ENCODE data around the gene ETFA.

GRCh38 chr15:76190070-76190564 is 121.2 kb downstream of the ETFA start:
- TF ChIP-seq, protein P1, sequence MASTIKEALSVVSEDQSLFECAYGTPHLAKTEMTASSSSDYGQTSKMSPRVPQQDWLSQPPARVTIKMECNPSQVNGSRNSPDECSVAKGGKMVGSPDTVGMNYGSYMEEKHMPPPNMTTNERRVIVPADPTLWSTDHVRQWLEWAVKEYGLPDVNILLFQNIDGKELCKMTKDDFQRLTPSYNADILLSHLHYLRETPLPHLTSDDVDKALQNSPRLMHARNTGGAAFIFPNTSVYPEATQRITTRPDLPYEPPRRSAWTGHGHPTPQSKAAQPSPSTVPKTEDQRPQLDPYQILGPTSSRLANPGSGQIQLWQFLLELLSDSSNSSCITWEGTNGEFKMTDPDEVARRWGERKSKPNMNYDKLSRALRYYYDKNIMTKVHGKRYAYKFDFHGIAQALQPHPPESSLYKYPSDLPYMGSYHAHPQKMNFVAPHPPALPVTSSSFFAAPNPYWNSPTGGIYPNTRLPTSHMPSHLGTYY (CRISPR knock-in tag; IDR thresholded peaks at IDR 0.05), result no peak
- TF ChIP-seq, protein P2, sequence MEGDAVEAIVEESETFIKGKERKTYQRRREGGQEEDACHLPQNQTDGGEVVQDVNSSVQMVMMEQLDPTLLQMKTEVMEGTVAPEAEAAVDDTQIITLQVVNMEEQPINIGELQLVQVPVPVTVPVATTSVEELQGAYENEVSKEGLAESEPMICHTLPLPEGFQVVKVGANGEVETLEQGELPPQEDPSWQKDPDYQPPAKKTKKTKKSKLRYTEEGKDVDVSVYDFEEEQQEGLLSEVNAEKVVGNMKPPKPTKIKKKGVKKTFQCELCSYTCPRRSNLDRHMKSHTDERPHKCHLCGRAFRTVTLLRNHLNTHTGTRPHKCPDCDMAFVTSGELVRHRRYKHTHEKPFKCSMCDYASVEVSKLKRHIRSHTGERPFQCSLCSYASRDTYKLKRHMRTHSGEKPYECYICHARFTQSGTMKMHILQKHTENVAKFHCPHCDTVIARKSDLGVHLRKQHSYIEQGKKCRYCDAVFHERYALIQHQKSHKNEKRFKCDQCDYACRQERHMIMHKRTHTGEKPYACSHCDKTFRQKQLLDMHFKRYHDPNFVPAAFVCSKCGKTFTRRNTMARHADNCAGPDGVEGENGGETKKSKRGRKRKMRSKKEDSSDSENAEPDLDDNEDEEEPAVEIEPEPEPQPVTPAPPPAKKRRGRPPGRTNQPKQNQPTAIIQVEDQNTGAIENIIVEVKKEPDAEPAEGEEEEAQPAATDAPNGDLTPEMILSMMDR (IDR thresholded peaks at IDR 0.05), result no peak
- TF ChIP-seq FOXK1 (CRISPR knock-in tag; IDR thresholded peaks at IDR 0.05), result no peak
- TF ChIP-seq NR3C1 (CRISPR knock-in tag; conservative IDR thresholded peaks at IDR 0.05; ENCODE audit: low read depth), result no peak
- TF ChIP-seq, protein P3, sequence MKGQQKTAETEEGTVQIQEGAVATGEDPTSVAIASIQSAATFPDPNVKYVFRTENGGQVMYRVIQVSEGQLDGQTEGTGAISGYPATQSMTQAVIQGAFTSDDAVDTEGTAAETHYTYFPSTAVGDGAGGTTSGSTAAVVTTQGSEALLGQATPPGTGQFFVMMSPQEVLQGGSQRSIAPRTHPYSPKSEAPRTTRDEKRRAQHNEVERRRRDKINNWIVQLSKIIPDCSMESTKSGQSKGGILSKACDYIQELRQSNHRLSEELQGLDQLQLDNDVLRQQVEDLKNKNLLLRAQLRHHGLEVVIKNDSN (CRISPR knock-in tag; IDR thresholded peaks at IDR 0.05), result no peak
- TF ChIP-seq, protein P4, sequence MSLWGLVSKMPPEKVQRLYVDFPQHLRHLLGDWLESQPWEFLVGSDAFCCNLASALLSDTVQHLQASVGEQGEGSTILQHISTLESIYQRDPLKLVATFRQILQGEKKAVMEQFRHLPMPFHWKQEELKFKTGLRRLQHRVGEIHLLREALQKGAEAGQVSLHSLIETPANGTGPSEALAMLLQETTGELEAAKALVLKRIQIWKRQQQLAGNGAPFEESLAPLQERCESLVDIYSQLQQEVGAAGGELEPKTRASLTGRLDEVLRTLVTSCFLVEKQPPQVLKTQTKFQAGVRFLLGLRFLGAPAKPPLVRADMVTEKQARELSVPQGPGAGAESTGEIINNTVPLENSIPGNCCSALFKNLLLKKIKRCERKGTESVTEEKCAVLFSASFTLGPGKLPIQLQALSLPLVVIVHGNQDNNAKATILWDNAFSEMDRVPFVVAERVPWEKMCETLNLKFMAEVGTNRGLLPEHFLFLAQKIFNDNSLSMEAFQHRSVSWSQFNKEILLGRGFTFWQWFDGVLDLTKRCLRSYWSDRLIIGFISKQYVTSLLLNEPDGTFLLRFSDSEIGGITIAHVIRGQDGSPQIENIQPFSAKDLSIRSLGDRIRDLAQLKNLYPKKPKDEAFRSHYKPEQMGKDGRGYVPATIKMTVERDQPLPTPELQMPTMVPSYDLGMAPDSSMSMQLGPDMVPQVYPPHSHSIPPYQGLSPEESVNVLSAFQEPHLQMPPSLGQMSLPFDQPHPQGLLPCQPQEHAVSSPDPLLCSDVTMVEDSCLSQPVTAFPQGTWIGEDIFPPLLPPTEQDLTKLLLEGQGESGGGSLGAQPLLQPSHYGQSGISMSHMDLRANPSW (CRISPR knock-in tag; conservative IDR thresholded peaks at IDR 0.05; ENCODE audit: low read depth), result no peak
- no peak for TF ChIP-seq TCF7 (CRISPR knock-in tag; IDR thresholded peaks at IDR 0.05; ENCODE audit: low read depth)
- no peak for TF ChIP-seq USF2 (CRISPR knock-in tag; IDR thresholded peaks at IDR 0.05)
- TF ChIP-seq ETV6 (CRISPR knock-in tag; IDR thresholded peaks at IDR 0.05), result no peak
- TF ChIP-seq PRDM15 (CRISPR knock-in tag; IDR thresholded peaks at IDR 0.05), result no peak
- no peak for TF ChIP-seq JUN (CRISPR knock-in tag; IDR thresholded peaks at IDR 0.05)
- TF ChIP-seq, protein P5, sequence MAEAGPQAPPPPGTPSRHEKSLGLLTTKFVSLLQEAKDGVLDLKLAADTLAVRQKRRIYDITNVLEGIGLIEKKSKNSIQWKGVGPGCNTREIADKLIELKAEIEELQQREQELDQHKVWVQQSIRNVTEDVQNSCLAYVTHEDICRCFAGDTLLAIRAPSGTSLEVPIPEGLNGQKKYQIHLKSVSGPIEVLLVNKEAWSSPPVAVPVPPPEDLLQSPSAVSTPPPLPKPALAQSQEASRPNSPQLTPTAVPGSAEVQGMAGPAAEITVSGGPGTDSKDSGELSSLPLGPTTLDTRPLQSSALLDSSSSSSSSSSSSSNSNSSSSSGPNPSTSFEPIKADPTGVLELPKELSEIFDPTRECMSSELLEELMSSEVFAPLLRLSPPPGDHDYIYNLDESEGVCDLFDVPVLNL (CRISPR knock-in tag; IDR thresholded peaks at IDR 0.05; ENCODE audit: borderline replicate concordance, low read depth), result no peak
- no peak for TF ChIP-seq ATF3 (CRISPR knock-in tag; conservative IDR thresholded peaks at IDR 0.05)
- no peak for TF ChIP-seq MYBL2 (CRISPR knock-in tag; IDR thresholded peaks at IDR 0.05)
